IPS-NIHi11 (cell line): ENCODE data around the gene AGRN.
"Not testable (repeated sequence)": the region's sequence is repeated elsewhere in the genome, so short reads cannot be mapped to it uniquely, and the experiment has no call there.

Source experiments
- DNase-seq: peaks from one replicate; pipeline ENCODE4 v3.0.0; 2012; ENCODE audit warnings: mixed read lengths, low spot score

Gene AGRN

DNA sequence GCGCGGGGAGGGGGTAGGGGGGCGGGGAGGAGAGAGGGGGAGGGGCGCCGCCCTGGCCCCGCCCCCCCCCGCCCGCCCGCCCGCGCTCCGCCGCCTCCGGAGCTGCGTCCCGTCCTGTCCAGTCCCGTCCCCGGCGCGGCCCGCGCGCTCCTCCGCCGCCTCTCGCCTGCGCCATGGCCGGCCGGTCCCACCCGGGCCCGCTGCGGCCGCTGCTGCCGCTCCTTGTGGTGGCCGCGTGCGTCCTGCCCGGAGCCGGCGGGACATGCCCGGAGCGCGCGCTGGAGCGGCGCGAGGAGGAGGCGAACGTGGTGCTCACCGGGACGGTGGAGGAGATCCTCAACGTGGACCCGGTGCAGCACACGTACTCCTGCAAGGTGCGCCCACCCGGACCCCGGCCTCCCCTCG, at the start of gene AGRN:
AGRN (plus strand) TSS at position 121 of the 405 bp plus-strand sequence; CDS start at position 174, 53 bp downstream.
- DNase-seq: peak; percentile 73

DNA sequence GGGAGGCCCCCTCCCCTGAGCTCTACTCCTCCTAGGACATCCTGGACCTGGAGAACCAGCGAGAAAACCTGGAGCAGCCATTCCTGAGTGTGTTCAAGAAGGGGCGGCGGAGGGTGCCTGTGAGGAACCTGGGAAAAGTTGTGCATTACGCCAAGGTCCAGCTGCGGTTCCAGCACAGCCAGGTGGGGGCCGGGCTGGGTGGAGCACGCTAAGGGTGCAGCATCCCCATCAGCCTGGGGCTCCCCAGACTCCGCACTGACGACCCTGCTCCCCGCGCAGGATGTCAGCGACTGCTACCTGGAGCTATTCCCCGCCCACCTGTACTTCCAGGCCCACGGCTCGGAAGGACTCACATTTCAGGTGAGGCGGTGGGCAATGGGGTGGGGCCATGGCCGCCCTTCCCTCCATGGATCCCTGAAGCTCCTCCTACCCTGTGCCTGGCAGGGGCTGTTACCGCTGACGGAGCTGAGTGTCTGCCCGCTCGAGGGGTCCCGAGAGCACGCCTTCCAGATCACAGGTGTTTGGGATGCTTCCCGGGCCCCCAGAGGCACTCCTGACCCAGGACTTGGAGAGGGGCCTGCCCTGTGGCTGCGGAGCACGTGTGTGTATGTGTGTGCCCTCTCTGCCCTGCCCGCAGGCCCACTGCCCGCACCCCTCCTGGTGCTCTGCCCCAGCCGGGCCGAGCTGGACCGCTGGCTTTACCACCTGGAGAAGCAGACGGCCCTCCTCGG, 49.5 kb upstream of the AGRN start:
- no peak for DNase-seq

DNA sequence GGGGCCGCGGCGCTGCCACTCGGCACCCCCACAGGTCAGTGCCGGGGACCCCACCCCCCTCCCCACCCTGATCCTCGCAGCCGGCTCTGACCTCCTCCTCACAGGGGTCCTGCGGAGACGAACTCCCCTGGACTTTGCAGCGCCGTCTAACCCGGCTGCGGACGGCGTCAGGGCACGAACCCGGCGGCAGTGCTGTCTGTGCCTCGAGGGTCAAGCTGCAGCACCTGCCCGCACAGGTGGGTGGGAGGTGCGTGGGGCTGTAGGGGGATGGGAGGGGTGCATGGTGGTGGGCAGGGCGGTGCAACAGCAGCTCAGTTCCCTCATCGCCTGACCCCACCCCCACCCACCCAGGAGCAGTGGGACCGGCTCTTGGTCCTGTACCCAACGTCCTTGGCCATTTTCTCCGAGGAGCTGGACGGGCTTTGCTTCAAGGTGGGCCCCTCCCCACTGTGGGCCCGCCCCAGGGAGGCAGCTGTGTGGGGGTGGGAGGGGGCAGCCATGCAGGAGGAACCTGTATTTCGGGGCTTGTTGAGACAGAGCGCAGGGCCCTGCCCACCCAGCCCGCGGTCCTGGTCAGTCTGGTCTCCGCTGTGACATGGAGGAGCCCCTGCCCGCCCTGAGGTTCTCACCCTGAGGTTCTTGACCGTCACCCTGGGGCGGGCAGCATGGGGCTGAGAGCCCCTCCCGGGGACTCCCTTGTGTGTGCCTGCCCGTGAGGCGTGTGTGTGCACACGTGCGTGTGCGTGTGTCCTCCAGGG, 48.8 kb upstream of the AGRN start:
- no peak for DNase-seq

DNA sequence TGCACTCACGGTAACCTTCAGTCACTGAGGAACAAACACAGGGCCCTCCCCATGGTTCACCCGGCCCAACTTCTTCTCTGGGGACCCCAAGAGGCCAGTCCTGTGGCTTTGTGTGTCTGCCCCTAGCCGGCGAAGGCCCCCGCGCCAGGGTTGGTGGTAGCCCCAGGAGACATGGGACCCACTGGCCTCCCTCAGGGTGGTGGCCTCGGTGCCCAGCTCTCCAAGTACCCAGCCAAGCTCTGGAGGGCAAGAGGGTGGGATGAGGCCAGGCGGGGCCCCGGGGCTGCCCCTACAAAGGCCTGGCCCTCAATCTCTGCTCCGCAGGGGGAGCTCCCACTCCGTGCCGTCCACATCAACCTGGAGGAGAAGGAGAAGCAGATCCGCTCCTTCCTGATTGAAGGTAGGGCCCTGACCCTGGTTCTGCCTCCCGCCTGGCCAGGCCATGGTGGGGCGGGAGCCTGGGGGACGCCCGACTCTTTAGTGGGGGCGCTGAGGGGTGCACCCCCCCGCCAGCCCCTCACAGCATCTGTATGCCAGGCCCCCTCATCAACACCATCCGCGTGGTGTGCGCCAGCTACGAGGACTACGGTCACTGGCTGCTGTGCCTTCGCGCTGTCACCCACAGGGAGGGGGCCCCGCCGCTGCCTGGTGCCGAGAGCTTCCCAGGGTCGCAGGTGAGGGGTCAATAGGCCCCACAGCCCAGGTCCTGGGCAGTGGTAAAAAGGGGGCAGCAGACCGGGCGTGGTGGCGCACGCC, 48.0 kb upstream of the AGRN start:
- DNase-seq: no peak

DNA sequence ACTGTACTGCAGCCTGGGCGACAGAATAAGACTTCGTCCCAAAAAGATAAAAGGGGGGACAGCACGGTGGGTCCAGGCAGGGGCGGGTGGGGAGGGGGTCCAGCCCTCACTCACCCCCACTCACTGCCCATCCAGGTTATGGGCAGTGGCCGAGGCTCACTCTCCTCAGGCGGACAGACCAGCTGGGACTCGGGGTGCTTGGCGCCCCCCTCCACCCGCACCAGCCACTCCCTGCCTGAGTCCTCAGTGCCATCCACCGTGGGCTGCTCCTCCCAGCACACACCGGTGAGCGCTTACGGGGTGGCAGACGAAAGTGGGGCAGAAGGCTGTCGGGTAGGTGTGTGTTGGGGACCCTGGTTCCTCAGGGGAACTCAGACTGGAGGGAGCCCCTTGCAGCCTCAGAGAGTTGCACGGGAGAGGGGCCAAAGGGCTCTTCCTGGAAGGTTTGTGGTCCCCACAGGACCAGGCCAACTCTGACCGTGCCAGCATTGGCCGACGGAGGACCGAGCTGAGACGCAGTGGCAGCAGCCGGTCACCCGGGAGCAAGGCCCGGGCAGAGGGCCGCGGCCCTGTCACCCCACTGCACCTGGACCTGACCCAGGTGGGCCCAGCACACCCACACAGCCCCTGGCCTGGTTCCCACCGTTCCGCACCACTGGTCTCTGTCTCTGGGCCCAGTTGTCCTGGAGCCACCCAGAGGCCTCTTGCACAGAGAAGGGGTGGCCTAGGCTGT, 47.0 kb upstream of the AGRN start:
- DNase-seq: no peak

DNA sequence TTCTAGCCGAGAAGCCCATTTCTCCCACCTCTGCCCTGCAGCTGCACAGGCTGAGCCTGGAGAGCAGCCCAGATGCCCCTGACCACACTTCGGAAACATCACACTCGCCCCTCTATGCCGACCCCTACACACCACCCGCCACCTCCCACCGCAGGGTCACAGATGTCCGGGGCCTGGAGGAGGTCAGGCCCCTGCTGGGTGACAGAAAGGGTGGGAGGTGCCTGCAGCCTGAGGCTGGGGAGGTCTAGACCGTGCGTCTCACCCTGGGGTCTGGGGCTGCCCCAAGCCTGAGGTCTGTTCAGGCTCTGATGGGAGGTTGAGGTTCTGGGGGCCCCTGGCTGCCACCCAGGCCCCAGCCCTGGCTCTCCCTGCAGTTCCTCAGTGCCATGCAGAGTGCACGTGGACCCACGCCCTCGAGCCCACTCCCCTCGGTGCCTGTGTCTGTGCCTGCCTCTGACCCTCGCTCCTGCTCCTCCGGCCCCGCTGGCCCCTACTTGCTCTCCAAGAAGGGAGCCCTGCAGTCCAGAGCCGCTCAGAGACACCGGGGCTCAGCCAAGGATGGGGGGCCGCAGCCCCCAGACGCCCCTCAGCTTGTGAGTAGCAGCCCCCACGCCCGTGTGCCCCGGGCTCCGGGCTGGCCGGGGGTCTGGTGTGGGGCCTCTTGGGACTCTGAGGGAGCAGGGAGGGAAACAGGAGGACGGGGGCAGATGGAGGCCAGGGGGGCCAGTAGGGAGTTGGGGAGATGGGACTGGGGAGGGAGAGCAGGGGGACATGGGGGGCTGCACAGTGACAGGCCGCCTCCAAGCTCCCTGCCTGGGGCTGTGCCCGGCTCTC, 46.2 kb upstream of the AGRN start:
- DNase-seq: no peak

DNA sequence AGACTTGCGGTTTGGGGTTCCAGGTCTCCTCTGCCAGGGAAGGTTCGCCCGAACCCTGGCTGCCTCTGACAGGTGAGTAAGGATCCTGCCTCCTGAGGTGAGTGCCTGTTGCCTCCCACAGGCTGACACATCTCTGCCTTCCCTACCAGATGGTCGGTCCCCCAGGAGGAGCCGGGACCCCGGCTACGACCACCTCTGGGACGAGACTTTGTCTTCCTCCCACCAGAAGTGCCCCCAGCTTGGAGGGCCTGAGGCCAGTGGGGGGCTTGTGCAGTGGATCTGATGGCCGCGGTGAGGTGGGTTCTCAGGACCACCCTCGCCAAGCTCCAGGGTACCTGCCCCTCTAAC, 45.7 kb upstream of the AGRN start:
- no peak for DNase-seq

DNA sequence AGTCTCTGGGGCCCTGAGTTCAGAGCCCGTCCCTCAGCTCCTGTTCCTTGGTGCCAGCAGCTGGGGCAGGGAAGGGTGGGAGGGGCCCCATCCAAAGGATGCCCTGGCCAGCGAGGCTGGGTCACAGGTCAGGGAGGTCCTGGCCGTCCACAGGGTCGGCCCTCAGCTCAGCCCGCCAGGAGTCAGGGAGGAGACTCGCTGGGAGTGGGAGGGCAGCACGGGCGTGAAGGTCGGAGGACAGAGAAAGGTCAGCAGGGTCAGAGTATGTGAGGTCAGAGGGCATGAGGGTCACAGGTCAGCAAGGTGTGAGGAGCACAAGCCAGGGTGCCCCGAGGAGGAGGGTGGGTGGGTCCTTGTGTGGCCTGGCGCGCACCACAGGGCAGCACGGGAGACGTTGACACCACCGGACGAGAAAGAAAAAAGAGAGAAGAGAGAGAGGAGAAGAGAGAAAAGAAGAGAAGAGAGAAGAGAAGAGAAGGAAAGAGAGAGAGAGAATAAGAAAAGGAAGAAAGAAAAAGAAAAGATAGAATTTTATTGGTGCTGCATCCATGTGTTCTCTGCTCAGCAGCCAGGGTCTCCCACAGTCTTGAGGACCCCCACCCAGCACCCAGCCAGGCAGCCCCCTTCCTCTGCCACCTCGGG, 45.1 kb upstream of the AGRN start:
- no peak for DNase-seq

DNA sequence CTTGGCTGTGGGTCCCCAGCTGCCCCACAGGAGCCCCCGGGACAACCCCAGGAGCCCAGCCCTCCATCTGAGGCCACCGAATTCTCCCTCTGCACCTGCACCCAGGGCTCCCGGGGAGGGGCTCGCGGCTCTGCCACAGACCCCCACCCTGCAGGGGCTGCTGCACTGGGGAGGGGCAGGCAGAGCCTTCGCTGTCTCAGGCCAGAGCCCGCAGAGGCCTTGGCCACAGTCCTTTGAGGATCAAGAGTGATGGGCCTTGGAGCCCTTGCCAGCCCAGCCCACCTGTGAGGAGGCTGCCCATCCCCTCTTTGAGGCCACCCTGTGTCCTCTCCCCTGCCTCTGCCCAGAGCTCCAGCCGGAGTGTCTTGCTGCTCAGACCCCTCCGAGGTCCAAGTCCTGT, 44.6 kb upstream of the AGRN start:
- DNase-seq: no peak

DNA sequence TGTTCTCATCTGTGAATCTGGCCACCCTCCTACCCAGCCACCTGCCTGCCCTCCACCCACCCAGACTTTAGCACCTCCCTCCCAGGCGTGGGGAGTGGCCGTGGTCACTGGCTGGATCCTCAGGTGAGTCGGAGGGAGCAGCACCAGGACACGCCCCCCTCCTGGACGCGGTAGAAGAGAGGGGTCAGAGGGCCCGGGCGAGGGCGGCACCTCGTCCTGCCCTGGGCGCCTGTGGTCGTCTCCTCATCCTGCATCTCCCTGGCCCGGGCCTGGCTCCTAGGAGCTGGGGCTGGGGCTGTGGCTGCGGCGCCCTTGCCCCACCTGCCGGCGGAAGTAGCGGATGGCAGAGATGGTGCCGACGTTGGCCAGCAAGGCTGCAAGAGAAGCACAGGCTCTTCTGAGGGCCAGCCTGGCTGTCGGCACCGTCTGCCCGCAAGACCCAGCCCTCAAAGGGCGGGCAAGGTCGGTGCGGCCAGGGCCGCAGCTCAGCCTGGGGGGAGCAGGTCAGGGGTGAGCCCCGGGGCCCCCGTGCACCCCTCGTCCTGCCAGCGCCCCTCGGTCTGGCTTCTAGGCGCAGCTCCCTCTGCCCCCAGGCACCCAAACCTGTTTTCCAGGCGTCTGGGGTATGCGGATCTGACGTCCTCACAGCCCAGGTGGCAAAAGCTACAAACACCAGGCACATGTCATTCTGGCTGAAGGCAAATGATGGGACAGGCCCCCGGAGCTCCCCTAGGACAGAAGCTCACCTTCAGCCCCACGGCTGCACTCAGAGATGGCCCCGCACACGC, 43.8 kb upstream of the AGRN start:
- peak; percentile 95 for DNase-seq

DNA sequence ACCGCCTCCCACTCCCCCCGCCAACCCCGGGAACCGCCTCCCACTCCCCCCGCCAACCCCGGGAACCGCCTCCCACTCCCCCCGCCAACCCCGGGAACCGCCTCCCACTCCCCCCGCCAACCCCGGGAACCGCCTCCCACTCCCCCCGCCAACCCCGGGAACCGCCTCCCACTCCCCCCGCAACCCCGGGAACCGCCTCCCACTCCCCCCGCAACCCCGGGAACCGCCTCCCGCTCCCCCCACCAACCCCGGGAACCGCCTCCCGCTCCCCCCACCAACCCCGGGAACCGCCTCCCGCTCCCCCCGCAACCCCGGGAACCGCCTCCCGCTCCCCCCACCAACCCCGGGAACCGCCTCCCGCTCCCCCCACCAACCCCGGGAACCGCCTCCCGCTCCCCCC, 43.1 kb upstream of the AGRN start:
- not testable (repeated sequence) for DNase-seq

DNA sequence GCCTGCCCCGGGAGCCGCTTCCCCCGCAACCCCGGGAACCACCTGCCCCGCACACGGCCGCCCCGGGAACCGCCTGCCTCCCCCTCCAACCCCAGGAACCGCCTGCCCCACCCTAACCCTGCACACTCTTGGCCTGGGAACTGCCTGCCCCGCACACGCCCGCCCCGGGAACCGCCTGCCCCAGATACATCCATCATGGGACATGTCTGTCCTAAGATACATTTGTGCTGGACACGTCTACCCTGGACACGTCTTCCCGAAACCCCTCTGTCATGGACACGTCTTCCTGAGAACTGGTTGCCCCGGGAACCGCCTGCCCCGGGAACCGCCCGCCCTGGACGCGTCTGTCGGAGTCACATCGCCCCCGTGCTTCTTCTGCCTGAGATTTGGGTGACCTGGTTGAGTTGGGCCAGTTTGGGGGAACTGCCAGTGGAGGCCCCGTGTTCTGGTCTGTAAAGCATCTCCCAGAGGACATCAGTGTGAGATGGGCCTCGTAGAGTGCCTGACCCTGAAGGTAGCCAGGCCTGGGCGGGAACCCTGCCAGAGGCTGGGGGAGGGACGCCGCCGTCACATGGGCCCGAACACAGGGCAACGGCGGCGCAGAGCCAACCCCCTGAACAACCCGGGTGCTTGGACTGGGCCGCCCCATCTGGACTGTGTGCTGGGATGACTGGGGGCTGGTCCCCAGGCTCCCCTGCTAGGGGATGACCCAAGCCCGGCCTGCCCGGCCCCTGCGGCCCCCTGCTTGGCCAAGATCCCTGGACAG, 41.7 kb upstream of the AGRN start:
- DNase-seq: no peak

DNA sequence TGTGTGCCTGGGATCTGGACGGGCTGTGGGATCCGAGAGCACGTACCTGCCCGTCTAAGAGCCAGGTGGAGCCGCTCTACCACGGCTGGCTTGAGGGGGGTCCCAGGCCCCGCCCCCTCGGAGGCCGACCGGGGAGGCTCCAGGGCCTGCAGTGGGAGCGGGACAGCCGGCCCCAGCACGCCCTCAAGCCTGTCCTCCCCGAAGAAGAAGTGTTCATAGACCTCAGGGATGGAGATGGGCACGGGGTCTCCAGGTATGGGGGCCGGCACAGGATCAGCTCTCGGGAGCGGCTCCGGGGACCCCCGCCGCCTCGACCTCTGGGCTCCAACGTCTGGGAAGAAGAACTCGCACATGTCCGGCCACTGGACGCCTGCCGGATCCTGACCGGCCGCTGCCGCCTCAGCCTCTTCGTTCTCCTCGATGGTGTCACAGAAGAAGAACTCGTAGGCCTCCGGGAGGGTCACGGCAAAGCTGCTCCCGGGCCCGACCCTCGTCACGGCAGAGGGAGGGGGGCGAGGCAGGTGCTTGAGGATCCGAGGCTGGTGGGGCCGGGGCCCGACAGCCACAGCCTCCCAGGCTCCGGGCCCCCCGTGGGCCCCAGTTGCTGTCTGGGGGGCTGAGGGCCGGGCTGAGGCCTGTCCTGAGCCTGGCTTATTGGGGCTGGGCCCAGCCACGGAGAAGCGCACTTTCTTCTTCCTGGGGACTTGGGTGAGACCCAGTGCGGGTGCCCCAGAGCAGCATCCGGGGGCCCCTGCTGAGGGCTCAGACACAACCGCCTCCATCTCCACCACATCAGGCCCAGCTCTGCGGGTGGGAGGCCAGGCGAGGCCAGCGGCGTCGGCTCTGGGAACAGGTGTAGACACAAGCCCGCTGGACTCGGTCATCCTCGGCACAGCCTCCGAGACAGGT, 40.8 kb upstream of the AGRN start:
- no peak for DNase-seq

DNA sequence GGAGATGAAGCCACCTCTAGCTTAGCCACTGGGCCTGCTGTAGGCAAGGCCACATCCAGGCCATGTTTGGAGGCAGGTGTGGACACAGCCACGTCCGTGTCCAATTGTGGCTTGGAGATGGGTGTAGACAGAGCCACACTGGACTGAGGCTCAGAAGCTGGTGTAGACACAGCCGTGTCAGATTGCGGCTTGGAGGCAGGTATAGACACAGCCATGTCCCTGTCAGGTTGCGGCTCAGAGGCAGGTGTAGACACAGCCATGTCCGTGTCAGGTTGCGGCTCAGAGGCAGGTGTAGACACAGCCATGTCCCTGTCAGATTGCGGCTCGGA, 40.2 kb upstream of the AGRN start:
- DNase-seq: no peak

DNA sequence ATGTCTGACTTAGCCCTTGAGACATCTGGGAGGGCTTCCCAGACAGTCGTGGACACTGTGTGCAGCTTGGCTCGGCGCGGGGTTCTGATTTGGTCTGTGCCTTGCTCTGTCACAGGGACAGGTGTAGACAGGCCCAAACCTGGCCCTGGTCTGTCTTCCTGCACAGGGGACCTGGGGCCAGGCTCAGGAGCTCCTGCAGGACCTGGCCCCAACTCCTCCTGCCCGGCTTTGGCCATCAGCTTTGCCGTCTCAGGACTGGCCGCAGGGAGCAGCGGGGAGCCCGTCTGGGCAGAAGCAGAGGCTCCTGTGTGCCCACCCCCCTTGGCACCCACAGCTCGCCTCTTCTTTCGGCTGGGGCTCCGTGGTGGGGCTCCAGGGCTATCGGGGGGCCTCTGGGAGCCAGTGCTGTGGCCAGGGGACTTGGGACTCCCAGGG, 39.8 kb upstream of the AGRN start:
- DNase-seq: no peak

DNA sequence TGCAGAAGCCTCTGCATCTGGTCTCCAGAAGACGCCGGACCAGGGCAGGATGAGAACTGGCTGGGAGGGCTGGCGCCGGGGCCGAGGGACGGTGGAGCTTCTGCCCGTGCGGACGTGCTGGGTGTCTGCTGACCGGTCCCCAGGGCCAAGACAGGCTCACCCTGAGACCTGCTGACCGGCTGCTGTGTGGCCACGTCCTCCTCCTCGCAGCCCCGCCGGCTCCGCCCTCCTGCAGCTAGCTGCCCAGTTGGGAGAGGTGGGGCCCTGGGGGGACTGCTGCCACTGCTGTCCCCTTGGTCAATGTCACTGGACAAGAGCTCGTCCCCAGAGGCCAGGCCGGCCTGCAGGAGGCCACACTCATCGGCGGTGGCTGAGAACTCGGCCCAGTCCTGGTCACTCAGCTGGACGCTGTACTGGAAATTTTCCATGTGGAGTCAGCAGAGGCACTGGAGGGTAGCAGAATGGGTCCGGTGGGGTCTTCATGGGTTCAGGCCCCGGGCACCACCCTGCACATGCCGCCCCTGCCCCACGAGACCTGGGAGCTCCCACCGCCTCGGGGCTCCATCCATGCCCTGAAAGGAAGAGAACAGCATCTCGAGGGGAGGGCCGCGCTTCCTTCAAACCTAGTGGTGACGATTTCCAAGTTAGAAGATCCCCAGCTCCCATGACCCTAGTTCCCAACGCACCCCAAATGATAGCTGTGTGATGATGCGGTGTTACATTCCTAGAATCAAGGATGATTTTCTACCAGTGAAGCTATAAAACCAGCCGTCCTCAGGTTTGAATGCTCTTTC, 39.1 kb upstream of the AGRN start:
- DNase-seq: no peak

DNA sequence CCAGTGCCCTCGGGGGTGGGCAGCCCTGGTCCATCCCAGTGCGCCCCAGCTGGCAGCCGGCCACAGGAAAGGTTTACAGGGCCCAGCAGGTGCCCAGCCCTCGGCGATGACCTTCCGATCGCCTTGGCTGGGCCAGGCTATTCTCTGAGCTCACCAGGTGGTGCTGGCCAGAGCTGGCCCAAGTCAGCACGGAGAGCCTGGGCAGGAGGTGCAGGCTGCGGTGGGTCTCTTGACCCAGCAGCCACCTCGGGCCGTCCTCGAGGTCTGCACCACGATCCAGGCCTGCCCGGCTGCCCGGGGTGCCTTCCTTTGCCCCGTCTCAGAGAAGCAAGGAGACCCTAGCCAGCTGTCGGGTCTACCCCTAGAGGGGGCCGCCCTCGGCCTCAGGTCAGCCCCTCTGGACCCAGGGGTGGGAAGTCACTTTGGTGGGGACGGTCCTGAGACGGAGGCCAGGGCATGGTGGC, 38.4 kb upstream of the AGRN start:
- no peak for DNase-seq
